Stimulated activated CD4-positive, alpha-beta T cell treated with anti-CD3 and anti-CD28 coated beads, TNF-alpha, amount 100 ng/mL, for 1 hour (primary cell): ENCODE results near the gene MYO15A.

Source experiments
- DNase-seq, 3 donors: peaks; one replicate each; pipeline ENCODE4 v3.0.0-alpha.2; 2020; ENCODE audit warnings: low read depth in 3 of 3, low spot score in 1 of 3

The MYO15A gene

DNA sequence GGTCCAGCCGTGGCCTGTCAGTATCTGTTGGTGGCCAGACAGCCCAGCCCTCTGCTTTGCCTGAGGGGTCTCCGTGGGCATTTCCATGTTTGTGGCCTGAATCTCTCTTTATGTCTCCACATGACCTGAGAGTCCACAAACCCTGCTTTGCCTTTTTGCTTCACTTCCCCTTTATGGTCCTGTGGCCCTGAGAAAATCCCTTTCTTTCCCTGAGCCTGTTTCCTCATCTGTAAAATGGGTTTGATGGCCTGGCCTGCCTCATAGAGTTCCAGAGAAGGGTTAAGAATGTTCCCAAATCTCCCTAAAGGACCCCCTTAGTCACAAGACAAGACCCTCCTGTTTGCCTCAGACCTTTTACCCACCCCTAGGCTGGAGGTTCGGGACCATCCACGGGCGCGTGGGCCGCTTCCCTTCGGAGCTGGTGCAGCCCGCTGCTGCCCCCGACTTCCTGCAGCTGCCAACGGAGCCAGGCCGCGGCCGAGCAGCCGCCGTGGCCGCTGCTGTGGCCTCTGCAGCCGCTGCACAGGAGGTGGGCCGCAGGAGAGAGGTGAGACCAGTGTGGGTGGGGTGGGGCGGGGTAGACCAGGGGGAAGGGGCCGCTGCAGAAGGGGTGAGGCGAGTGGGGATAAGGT is 48.9 kb downstream of the MYO15A start:
- no peak for DNase-seq

DNA sequence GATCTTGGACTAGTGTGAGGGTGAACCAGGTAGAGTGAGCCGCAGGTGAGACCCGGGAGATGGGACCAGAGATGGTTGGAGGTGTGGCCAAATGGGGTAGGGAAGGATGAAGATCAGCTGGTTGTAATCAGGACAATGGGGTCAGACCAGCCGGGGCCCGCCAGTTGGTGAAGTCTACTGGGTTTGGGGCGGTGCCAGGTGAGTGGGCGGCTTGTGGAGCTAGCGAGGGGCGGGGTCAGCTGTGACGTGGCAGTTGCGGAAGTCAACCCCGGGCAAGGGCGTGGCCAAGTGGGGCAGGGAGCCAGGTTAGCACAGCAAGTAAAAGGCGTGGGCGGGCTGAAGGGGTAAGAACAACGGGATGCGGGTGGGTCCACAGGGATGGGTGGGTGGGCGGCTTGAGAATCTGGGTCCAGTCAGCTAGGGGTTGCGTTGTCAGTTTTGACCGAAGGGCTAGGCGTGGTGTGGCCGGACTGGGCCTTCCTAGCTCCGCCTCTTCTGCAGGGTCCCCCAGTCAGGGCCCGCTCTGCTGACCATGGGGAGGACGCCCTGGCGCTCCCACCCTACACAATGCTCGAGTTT is 49.6 kb downstream of the MYO15A start:
- DNase-seq: peak; percentile 86 to 90 (median 87)

DNA sequence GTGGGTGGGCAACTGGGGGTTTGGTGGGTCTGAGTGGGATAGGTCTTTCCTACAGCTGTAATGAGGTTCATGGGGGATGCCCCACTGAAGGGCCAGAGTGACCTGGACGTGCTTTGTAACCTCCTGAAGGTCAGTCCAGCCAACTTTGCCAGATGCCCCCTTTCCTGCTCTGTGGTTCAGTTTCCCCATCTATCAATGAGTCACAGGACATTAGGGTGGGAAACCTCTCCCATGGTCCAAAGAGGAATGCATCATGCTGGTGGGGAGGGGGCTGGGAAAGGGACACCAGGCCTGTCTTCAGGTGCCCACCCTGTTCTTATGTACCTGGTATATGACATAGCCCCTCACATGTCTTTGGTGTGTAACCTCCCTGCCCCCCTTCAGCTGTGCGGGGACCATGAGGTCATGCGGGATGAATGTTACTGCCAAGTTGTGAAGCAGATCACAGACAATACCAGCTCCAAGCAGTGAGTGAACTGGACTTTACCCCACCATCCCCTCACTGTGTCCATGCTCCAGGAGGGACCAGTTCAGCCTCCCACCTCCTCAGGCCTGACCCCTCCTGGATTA is 51.1 kb downstream of the MYO15A start:
- DNase-seq: no peak

DNA sequence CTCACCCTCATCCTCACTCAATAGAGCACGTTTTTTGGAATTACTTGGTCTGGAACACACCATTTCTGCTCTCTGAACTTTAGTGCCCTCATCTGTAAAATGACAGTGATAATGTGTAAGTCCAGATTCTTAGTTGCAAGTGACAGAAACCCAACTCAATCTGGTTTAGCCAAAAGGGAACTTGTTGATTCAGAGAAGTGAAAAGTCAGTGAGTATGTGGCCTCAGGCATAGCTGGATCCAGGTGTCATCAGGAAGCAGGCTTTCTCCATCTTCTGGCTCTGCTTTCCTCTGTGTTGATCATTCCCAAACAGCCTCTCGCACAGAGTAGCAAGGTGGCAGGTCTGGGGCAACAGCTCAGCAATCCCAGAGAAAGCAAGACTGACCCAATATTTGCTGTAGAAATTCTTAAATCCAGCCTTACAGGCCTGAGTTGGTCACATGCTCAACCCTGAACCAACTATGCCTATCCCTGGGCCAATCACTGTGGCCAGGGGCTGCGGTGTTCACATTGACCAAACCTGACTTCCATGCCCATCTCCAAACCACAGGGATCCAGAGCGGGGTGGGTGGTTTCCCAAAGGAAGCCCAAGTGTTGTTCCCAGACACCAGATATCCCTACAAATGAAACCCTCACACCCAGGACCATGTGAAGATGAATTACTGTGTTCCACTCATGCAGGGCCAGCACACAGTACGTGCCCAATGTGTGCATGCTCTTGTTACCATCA is 51.7 kb downstream of the MYO15A start:
- no peak for DNase-seq

DNA sequence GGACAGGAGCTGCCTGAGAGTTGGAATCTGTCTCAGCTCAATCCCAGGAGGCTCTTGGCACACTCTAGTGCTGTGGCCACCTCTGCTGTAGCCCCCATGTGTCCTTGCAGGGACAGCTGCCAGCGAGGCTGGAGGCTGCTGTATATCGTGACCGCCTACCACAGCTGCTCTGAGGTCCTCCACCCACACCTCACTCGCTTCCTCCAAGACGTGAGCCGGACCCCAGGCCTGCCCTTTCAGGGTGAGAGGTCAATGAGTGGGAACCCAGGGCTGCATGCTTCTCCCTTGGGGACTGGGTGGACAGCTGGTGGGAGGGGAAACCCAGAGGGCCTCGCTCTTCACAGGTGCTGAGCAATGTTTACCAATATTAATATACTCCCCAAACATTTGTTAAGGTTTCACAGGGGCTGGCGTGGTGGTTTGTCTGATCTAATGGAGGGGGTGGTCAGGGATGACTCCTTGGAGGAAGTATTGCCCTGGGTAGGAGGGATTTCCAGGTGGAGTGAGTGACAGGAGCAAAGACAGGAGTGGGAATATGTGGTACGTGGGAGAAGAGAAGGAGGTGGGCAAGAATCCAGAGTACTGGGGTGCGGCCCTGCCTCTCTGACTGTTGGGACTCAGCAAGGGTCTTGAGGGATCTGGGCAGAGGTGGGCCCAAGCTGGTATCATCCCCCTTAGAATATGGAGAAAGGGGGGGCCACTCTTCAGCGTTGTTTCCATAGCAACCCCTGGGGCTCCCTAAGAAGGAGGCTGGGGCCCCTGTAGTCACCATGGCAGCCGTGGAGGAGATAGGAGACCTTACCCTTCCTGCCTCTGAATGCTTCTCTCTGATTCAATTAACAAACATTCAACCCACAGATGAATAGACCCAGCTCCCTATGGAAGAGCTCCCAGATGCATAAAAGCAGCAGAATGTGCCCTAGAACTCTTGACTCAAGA is 52.9 kb downstream of the MYO15A start:
- no peak for DNase-seq

DNA sequence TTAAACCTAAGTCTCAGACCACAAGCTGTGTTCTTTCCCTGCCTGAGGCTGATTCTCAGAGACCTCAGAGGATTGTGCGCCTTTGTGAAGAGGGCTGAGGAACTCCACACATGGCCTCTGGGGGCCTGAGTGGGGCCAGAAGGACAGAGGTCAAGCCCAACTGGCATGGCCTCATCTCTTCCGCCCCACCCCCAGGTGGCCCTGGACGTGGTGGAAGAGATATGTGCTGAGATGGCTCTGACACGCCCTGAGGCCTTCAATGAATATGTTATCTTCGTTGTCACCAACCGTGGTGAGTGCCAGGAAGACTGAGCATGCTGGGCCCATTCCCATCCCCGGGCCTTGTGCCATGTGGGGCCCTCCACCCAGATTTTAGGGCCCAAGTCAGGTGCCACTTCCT is 55.0 kb downstream of the MYO15A start:
- no peak for DNase-seq

DNA sequence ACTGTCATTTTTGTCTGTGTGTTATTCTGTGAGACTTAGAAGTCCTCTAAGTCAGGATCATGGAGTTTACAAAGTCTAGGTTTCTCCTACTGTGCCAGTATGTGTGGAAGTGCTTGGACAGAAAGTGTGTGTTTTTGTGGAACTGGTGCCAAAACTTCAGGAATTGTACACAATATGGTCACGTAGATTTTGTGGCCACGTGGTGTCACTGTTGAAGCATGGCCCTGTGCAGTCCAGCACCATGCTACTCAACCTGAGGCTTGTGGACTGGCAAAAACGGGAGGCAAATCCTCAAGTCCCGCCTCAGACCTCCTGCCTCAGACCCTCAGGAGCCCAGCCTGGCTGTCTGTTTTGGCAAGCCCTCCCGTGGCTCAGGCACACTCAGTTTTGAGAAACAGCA is 58.3 kb downstream of the MYO15A start:
- no peak for DNase-seq

DNA sequence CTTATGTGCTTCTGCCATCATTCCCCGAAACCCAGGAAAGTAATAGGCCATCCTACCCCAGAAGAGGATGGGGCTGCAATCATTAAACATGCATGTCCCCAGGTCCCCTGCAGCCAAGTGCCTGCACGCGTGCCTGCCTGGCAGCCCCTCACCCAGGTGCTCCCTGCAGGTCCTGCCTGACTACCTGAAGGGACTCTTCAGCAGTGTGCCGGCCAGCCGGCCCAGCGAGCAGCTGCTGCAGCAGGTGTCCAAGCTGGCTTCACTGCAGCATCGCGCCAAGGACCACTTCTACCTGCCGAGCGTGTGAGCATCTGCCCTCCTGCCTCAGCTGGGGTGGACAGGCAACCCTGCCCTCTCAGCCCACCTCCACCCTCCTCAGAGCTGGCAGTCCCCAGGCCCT is 58.9 kb downstream of the MYO15A start:
- DNase-seq: no peak

DNA sequence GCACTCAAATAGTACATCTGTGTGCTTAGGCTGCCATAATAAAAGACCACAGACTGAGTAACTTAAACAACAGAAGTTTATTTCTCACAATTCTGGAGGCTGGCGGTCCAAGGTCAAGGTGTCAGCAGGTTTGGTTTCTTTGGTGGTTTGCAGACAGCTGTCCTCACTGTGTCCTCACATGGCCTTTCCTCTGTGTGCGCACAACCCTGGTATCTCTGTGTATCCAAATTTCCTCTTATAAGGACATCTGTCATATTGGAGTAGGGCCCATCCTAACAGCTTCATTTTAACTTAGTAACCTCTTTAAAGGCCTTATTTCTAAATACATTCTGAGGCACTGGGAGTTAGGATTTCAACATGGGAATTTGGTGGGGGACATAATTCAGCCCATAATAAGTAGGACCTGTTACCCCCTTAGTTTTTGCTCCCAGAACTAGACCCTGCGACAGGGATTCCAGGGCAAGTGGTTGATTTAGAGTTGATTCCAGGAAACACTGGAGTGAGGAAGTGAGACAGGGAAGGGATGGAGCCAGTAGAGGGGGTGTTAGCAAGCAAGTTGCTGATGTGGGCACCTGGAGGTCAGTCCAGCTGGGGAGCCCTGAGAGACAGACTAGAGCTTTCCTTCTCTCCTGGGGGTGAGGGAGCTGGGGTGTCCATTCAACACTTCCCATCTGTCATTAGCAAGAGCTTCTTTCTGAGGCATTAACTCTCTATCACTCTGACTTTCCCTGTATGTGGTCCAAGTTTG is 64.1 kb downstream of the MYO15A start:
- DNase-seq: no peak

DNA sequence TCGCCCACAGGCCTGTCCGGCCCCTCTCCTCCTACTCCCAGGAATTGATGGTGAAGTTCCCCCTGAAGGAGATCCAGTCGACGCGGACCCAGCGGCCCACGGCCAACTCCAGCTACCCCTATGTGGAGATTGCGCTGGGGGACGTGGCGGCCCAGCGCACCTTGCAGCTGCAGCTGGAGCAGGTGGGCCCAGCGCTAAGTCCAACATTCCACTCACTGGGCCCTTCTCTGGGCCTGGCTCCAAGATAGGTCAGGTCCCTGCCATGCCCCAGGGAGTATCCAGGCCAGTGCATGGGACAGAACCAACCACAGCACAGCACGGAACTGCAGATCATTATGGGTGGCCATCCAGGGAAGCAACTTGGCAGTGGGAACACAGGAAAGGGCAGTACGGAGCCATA is 65.2 kb downstream of the MYO15A start:
- DNase-seq: no peak

DNA sequence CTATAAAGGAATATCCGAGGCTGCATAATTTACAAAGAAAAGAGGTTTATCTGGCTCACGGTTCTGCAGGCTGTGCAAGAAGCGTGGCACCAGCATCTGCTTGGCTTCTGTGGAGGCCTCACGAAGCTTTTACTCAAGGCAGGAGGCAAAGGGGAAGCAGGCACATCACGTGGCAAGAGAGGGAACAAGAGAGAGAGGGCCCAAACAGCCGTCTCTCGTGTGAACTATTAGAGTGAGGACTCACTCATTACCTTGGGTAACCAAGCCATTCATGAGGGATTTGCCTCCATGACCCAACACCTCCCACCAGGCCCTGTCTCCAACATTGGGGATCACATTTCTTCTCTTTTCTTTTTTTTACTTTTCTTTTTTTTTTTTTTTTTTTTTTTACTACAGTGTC is 67.6 kb downstream of the MYO15A start:
- DNase-seq: no peak

DNA sequence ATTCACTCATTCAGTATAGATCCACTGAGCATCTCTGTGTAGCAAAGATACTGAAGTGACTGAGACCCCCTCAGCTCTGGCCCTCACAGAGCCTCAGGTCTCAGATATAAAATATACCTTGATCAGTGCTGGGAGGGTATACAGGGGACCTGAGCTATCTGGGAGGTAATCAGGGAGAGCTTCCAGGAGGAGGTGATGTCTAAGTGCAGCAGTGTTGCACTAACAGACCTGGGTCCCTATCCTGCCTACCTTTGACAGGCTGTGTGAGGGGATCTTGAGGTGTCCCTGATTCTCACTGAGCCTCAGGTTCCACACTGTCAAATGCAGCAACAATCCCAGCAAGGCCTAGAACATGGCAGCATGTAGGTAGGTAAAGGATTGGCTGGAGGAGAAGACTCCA is 68.6 kb downstream of the MYO15A start:
- DNase-seq: no peak

DNA sequence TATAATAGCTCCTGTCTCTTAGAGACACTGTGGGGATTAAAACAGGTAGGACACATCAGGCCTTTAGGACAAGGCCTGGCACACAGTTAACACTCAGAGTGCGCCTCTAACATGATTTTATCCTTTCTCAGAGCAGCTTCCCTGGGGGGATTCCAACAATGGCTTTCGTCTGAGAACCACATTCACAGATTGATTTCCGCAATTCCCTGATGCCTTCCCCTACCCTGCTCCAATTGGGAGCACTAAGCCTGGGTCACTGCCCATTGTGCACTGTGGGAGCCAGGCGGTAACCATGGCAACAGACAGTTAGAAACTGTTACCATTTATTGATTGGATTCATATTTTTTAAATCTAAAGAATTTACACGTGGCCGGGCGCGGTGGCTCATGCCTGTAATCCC is 69.2 kb downstream of the MYO15A start:
- no peak for DNase-seq

DNA sequence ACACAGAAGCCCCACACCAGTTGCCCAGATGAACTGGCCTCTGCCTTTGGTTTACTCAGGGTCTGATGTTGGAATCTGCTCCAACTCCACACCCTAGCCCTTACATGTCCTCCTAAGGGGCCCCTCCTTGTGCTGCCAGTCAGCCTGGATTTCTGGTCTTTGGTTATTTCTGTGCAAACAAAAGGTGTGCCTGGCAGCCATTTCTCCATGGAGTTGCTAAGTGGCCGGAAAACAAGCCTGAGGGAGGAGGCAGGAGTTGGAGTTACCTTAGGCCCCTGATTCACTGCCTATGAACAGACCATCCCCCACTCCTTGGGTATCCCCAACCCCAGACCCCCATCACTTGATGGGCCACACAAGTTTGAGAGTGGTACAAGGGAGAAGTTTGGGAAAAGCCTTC is 70.6 kb downstream of the MYO15A start:
- DNase-seq: no peak

DNA sequence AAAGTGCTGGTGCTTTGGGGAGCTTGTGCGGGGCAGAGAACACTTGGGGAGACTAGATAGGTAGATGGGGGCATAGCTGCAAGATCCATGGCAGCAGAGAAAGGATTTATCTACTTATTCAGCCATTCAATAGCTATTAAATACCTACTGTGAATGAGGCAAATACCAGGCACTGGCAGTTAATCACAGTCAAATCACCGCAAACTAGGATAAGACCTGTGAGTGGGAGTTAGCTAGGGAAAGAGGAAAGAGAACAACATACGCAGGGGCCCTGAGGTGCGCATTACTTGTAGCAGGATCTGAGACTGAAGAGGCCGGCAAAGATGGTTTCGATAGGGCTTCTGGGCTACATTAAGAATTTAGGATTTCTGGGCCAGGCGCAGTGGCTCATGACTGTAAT is 71.2 kb downstream of the MYO15A start:
- DNase-seq: no peak

DNA sequence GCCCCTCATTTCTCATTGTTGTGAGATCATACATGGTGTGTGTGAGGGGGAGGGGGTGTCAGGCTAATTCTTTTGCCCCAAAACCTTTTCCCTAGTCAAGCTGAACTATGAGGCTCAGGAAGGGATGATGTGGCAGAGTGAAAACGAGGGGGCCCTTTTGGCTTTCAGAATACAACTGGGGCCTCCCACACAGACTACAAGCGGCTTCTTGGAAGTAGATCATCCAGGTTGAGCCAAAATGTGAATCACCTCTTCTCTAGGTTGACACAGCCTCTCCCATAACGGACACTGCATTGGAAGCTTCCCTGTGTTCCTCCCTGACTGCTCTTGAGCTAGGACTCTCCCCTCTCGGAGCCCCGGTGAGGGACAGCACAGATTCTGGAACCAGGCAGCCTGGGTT is 72.8 kb downstream of the MYO15A start:
- no peak for DNase-seq

DNA sequence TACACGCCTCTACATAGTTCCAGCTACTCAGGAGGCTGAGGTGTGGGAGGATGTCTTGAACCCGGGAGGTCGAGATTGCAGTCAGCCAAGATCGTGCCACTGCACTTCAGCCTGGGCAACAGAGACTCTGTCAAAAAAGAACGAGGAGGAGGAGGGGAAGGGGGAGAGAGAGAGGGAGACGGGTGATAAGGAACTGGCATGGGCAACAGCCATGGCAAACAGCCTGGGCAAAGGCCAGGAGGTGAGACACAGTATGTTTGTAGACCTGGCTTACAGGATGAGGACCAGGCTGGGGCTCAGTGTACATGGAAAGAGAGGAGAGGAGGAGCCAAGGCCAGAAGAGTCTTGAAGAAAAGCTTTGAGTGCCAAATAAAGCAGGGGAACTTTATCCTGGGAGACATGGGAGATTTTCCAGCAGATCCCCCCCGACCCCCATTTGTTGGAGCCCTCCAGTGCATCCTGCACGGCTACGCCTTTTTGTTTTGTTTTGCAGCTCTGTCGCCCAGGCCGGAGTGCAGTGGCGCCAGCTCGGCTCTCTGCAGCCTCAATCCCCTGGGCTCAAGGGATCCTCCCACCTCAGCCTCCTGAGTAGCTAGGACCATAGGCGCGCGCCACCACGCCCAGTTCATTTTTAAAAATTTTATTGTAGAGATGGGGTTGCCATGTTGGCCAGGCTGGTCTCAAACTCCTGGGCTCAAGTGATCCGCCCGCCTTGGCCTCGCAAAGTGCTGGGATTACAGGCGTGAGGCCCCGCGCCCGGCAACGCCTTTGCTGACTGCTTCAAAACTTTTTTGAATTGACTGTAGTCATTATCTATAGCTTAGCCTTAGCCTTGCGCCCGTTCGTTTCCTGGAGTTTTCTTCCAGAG is 73.8 kb downstream of the MYO15A start:
- no peak for DNase-seq

DNA sequence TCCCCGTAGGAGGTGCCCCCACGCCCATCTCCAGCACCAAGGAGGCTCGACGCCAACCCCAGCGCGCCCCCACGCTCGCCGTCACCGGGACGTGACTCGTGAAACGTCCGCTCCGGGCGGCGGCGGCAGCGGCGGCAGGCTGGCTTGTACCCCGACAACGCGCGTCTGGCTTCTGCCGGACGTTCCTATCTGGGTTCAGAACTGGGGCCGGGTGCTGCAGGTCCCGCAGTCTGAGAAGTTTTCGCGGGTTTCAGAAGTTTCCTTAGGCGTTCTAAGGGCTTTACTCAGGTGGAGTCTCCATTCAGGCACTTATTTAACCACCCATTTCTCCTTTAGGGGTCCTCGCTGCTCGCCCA is 74.4 kb downstream of the MYO15A start:
- peak; percentile 42 to 66 (median 59) for DNase-seq

DNA sequence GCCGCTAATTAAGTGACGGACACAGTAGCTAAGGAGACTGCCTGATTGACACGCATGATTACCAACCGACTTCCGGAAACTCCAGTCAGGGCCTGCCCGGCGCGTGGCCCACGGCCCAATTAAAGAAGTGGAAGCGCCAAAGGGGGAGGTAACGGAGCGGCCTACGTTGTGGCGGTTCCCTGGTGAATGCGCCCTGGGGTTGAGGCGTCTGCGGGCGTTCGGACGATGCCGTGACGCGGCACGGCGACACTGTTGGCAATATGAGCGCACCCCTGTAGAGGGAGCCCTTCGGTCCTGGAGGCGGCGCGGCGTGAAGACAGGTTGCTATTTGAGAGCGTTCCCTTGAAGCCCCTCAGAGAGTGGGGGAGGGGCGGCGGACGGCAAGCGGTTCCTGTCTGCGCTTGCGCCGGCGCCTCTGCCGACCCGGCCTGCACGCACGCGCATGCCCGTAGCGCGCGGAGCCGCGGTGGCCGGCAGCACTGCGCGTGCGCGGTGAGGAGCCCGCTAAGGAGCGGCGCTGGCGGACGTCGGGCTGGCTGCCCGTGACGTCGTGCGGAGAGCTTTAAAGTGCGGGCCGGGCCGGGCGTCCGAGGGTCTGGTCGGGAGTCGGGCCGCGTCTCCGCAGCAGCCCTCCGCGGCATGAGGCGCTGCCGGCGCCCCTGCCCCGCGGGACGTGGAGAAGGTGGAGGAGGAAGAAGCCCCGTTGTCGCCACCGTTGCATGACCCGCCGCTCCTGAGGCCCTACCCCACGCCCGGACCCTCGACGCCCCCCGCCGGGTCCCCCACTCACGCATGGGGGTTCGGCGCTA is 75.0 kb downstream of the MYO15A start, which contains the start of gene ALKBH5:
TSS of gene ALKBH5 (plus strand) at position 495 of the 809 bp plus-strand sequence. CDS start 416 bp downstream, outside the sequence.
- DNase-seq: peak; percentile 94 to 96 (median 95)
